ENCODE results near the gene CTIF.
"Not testable (repeated sequence)": the region's sequence is repeated elsewhere in the genome, so short reads cannot be mapped to it uniquely, and the experiment has no call there.

The CTIF gene

DNA sequence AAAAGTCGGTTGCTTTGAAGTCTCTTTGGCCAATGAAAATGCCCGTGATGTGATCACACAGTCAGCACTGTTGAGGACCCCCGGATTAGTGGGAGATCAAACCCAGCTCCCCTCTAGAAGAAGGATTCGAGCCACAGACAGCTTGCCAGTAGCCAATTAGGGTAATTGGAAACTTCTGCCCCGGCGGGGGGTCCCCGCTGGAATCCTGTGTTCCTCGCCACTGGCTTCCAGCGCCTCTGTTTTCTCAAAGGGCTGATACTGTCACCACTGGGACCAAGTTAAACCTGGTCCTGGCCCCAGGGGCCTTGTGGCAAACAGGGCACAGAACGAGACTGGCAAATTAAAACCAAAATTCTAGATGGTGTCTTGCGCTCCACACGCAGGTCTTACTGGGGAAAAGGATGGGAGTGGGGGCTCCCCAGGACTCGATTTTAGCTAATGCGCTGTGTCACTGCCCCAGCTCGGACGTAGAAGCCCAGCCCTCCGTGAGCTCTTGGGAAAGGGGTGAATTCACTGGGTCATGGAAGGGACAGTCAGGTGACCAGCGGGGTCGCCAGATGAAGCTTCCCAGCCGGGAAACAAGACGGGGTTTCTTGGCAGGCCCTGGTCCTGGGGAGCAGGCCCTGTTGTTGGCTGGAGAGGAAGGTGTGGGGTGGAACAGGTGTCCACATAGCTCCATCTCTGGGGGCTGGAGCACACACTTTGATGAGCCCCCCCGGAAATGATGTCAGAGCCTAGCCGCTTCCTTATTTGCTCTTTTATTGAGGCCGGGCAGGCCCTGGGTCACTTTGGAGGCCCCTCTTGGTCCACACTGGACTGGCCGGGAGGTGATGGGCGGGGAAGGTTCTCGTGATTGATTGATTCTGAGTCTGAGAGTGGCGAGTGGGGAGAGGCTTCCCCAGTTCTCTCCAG lies 321.7 kb downstream of the CTIF start:
- no peak for DNase-seq

GRCh38 chr18:48861181-48861708 lies 322.4 kb downstream of the CTIF start:
- no peak for DNase-seq

DNA sequence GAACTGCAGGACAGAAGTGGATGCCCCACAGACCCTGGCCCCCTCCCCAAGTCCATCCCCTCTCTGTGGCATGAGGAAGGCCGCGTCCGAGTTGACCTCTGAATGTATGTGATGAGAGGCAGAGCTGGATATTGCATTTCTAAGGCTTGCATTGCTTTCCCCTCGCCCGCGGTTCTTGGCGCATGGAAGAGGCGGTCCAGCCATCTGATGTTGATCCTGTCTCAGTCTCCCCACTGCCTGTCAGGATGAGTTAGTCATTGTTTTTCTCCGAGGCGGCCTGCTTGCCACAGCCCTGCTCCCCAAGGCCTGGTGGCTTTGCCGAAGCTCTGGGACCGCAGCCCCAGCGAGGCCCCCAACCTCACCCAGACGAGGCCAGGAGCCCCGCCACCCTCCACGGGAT lies 323.3 kb downstream of the CTIF start:
- no peak for DNase-seq

DNA sequence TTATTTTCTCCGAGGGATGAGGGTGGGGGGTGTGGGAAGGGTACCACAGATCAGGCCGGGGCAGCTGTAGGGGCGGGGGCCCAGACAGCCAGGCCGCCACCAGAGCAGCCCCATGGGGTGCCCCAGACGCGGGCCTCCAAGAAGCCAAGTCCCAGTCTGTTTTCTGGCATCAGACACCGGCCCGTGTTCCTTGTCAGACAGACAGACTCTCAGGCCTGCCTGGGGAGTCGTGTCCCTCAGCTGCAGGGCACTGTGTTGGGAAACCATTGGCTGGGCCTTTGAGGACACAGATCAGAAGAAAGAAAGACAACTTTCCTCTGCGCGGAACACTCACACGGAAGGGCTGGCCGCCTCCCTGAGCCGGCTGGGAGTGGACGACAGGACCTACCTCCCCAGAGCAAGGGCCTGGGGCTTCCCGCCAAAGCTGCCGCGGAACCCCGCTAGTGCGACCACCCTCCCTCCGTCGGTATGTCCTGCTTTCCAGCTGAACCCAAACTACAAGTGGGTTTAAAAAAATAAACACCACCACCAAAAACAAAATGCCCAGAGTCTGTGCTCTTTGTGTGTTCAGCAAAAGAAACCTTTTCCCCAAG lies 323.9 kb downstream of the CTIF start:
- DNase-seq, result no peak

DNA sequence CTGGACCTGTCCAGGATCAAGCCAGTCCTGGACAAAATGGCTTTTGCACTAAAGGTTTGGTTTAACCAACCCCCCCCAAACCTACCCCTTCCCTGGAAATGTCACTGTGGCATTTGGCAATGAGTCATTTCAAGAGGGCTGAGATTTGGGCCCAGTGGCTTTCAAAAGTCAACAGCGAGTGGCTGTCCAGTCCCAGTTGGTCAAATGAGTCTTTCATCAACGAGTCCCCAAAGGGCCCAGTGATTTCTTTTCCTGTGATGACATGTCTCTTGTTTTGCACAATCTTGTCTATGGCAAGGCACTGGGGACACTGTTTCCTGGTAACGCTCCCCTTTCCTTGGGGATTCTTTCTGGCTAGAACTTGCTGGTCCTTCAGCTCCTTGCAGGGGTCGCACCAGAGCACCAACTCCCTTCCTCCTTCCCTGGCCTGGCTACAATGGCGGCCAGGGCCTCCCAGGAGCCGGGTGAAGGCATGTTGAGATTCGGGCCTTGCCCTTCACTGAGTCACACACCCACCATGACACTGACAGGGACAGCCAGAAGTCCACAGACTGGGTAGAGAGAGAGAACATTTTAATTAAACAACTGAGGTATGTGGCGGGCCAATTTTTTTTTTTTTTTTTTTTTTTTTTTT lies 324.7 kb downstream of the CTIF start:
- DNase-seq, result no peak

- DNase-seq, result no peak
Observed at GRCh38 chr18:48864876-48865275, 326.0 kb downstream of the CTIF start.

GRCh38 chr18:48866028-48866733 lies 327.4 kb downstream of the CTIF start:
- DNase-seq, result no peak

- DNase-seq, result no peak
Observed at GRCh38 chr18:48866856-48867255, 328.0 kb downstream of the CTIF start.

DNA sequence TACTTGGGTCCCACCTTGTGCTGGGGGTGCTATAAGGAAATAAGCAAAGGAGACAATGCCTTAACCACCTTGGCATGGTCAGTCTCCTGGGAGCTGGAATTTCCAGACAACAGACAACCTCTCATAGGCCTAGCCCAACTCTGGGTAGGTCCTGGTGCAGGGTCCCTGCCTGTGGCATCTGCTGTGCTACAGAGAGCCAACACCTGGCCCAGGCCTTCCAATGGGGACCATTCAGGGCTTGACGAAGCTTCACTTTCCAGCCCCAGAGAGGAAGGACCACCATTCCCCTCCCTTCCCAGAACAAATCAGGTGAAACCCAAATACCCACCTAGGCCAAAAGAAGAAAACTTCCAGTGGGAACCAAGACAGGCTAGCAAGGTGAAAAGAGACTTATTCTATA lies 329.1 kb downstream of the CTIF start:
- DNase-seq, result no peak

- peak; percentile 74 for DNase-seq
Observed at GRCh38 chr18:48868468-48869466, 329.9 kb downstream of the CTIF start.

DNA sequence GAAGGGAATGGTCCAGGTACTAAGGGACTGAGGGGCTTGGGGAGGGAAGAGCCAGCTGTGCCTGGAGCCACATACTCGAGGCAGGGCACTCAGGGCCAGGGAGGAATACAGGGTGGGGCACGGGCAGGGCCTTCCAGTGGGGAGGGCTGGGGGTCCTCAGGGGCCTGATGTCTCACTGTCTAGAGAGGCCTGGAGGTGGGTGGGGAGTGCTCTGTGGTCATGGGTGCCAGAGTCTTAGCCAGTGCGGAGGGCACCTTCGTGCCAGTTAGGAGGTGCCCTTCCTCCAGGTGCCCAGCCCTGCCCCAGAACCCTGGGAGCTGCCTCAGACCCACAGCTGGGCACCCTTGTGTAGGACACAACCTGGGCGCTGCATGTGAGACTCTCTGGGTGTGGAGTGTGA lies 330.8 kb downstream of the CTIF start:
- no peak for DNase-seq

GRCh38 chr18:48870926-48871325 lies 332.1 kb downstream of the CTIF start:
- DNase-seq, result not testable (repeated sequence)

DNA sequence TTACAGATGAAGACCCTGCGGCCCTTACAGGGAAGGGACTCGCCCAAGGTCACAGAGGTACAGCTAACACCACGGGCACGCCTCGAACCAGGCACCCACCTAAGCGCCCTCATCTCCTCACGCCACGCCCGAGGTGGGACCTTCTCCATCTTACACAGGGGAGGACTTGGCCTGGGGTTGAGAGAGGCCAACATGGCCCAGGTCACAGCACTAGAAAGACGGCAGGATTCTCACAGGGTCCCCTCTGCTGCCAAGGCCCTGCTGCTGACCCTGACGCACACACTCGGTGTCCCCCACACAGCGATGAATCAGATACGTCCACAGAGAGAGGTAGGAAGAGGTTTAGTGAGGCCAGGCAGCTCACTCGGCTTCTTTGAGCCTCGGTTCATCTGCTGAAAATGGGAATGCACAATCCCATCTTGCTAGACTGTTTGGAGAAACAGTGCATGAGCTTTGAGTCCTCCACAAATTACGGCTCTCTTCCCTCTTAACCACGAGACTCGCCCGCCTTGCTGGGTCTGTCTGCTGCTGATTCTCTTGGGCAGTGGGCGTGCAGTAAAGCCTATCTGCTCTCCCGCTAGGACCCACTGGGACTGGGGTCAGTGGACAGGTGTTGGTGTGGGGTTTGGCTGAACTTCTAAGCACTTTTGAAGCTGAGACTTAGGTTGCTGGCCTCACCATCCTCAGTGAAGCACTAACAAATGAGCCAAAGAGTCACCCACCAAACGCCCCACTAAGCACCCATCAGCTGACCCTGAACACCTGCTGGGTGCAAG lies 332.7 kb downstream of the CTIF start:
- DNase-seq, result no peak

DNA sequence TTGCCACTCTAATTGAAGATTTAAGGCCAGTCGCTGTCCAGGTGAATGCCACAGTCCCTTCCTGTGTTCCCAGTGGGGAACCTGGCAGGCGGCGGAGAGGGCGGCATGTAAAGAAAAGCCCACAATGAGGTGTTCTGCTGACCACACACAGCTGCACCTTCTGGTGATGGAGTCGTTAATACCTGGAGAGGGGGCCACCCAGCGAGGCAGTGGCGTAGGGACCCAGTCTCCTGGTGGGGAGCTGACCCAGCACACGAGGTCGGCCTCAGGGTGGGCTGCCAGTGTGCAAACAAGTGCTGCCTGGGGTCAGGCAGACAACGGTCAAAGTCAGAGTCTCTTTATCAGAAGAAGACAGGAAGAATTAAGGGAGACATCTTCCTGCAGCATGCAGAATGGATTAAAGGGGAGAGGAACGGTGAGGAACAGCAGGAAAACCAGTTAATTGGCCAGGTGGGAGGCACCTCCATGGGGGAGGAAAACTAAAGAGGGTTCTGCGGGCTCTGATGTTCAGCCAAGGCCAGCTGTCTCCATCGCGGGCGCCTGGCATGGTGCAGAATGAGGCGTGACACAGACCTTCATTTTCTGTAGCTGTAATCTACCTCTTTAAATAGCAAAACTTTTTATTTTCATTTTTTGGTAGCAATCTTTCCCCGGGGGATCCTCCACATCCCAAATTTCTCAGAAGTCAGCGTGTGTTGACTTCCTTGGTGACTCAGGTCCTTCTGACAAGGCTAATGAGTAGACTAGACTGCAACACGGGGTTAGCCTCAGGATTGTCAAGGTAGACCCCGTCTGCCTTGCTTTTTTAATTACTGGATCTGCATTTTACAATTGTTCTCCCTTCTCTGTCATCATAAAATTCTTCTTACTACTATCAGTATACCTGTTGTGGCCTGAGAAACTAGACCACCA lies 333.7 kb downstream of the CTIF start:
- DNase-seq, result no peak

DNA sequence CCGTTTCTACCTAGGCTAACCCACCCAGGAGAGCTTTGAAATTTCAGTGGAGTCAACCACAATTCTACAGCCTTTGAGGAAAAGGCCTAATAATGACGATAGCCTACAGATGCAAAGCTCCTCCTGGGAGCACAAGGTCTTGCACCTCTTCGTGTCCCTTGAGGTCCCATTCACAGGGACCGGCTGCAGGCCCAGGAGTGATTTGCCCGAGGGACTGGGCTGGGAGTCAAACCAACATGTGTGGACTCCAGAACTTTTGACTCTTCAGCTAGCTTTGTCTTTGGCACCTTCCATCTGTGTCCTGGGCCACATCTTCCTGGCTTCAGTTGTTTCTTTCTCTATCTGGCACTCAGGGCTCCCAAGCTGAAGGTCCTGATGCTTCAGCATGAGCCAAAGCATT lies 335.4 kb downstream of the CTIF start:
- DNase-seq, result no peak

- no peak for DNase-seq
Observed at GRCh38 chr18:48874701-48875162, 335.9 kb downstream of the CTIF start.

GRCh38 chr18:48875314-48875941 lies 336.6 kb downstream of the CTIF start:
- DNase-seq, result no peak

DNA sequence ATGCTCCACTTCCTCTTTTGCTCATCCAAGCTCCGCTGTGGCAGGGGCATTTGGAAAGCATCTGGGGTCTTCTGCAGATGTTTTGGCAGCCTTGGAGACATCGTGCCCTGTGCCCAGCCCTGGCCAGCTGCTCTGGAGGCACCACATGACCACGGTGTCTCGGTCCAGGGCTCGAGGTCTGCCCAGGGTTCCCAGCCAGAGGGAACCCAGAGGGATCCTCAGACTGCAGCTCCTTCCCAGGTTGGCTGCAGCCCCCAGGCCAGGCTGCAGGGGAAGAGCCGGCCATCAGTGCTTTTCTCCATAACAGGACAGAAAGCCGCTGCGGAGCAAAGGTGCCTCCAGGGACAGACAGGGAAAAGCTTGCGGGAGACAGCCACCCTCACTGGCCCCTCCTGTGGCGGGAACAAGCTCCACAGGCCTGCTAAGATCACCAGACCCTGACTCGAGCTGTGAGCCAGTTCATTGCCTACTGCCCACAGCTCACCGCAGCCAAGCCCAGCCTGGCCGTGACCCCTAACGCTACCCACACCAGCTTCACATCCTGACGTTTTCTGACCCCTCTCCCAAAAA lies 337.2 kb downstream of the CTIF start:
- DNase-seq, result no peak

GRCh38 chr18:48876590-48876989 lies 337.8 kb downstream of the CTIF start:
- DNase-seq, result no peak
